Stimulated activated naive CD8-positive, alpha-beta T cell treated with anti-CD3 and anti-CD28 coated beads, Interleukin-15, amount 100 ng/mL, for 72 hours (primary cell): ENCODE measurements around the gene CACNA1A.
A peak's percentile ranks its signal among the peaks of the same experiment; 100 is the strongest.
"Not testable (repeated sequence)": the region's sequence is repeated elsewhere in the genome, so short reads cannot be mapped to it uniquely, and the experiment has no call there.

Experiments used
- ATAC-seq: fragments of 150-1000 bp; cut with Tn5 transposase; 2 replicates; pipeline ENCODE4 v1.10.0; 2021; ENCODE audit warnings: mild to moderate bottlenecking, moderate library complexity
- DNase-seq, 2 donors: peaks; one replicate each; pipeline ENCODE4 v3.0.0; 2021 to 2022
- H3K27ac Mint-ChIP-seq, 2 donors: one replicate each; pipeline ENCODE4 v1.8.0; 2022; ENCODE audit warnings: mild to moderate bottlenecking in 2 of 2, mixed read lengths in 2 of 2, moderate library complexity in 2 of 2
- H3K27me3 Mint-ChIP-seq: one replicate; pipeline ENCODE4 v1.8.0; 2022; ENCODE audit warnings: mixed read lengths
- H3K4me1 Mint-ChIP-seq: one replicate; pipeline ENCODE4 v1.8.0; 2022; ENCODE audit warnings: mild to moderate bottlenecking, mixed read lengths
- H3K4me3 Mint-ChIP-seq, 2 donors: one replicate each; pipeline ENCODE4 v1.8.0; 2022; ENCODE audit warnings: mild to moderate bottlenecking in 2 of 2, mixed read lengths in 2 of 2, moderate library complexity in 1 of 2
- H3K9me3 Mint-ChIP-seq, 2 donors: one replicate each; pipeline ENCODE4 v1.8.0; 2022; ENCODE audit warnings: mixed read lengths in 2 of 2

Gene CACNA1A

GRCh38 chr19:13270514-13271105 lies 235.7 kb downstream of the CACNA1A start:
- DNase-seq (no peak), ATAC-seq (no peak)
- Mint-ChIP-seq H3K27me3 (no peaks in the 10 kb centered on the region), H3K9me3 (no peaks in the 10 kb centered on the region), H3K4me1 (peaks cover 5% of the 10 kb centered on the region), H3K27ac (peak overlapping the region in 1 of 2 donors; percentile 34), H3K4me3 (no peak overlapping the region)

GRCh38 chr19:13269348-13269747 lies 236.9 kb downstream of the CACNA1A start:
- ATAC-seq (no peak), DNase-seq (no peak)
- peaks cover 5% of the 10 kb centered on the region for H3K4me1 Mint-ChIP-seq
- no peak overlapping the region for H3K4me3 Mint-ChIP-seq
- no peaks in the 10 kb centered on the region for H3K9me3 Mint-ChIP-seq
- H3K27ac Mint-ChIP-seq = no peak overlapping the region
- peaks cover 8% of the 10 kb centered on the region for H3K27me3 Mint-ChIP-seq

- no peaks in the 10 kb centered on the region for H3K4me1 Mint-ChIP-seq
- no peaks in the 10 kb centered on the region for H3K9me3 Mint-ChIP-seq
- no peak for DNase-seq
- peaks cover 13% of the 10 kb centered on the region for H3K27me3 Mint-ChIP-seq
- no peak overlapping the region for H3K4me3 Mint-ChIP-seq
- no peak overlapping the region for H3K27ac Mint-ChIP-seq
- ATAC-seq = no peak
Observed at GRCh38 chr19:13267889-13268288, 238.4 kb downstream of the CACNA1A start.

GRCh38 chr19:13267131-13267530 lies 239.1 kb downstream of the CACNA1A start:
- no peak overlapping the region for H3K27ac Mint-ChIP-seq
- ATAC-seq = no peak

GRCh38 chr19:13262450-13262849 lies 243.8 kb downstream of the CACNA1A start:
- Mint-ChIP-seq H3K4me3 (no peak overlapping the region), H3K27ac (no peak overlapping the region), H3K4me1 (peaks cover 19% of the 10 kb centered on the region), H3K27me3 (peaks cover 27% of the 10 kb centered on the region), H3K9me3 (peaks cover 0 to under 1% of the 10 kb centered on the region in 2 donors)
- ATAC-seq (peak; percentile 54), DNase-seq (no peak)

More at GRCh38 chr19:13267131-13267530, 239.1 kb downstream of the CACNA1A start:
- H3K4me1 Mint-ChIP-seq = peaks cover 6% of the 10 kb centered on the region
- H3K9me3 Mint-ChIP-seq = no peaks in the 10 kb centered on the region
- H3K27me3 Mint-ChIP-seq = peaks cover 13% of the 10 kb centered on the region
- no peak for DNase-seq
- H3K4me3 Mint-ChIP-seq = no peak overlapping the region

GRCh38 chr19:13260883-13261653 lies 245.2 kb downstream of the CACNA1A start:
- peak; percentile 95 for ATAC-seq
- peak overlapping the region; percentile 54 to 55 for H3K4me3 Mint-ChIP-seq

GRCh38 chr19:13256918-13257317 lies 249.4 kb downstream of the CACNA1A start:
- Mint-ChIP-seq H3K4me3 (no peak overlapping the region), H3K9me3 (peaks cover 0 to 7% of the 10 kb centered on the region in 2 donors), H3K4me1 (peaks cover 13% of the 10 kb centered on the region), H3K27me3 (peaks cover 36% of the 10 kb centered on the region), H3K27ac (no peak overlapping the region)
- ATAC-seq (no peak), DNase-seq (no peak)

More at GRCh38 chr19:13260883-13261653, 245.2 kb downstream of the CACNA1A start:
- Mint-ChIP-seq H3K4me1 (peaks cover 19% of the 10 kb centered on the region), H3K9me3 (peaks cover 0 to 7% of the 10 kb centered on the region in 2 donors), H3K27ac (peak overlapping the region in 1 of 2 donors; percentile 67), H3K27me3 (peaks cover 41% of the 10 kb centered on the region)
- DNase-seq = peak; percentile 56 to 57

- ATAC-seq, H3K9me3 Mint-ChIP-seq, DNase-seq, H3K4me3 Mint-ChIP-seq, H3K4me1 Mint-ChIP-seq, H3K27ac Mint-ChIP-seq: not testable (repeated sequence)
- peaks cover 36% of the 10 kb centered on the region for H3K27me3 Mint-ChIP-seq
Observed at GRCh38 chr19:13256398-13256797, 249.9 kb downstream of the CACNA1A start.

GRCh38 chr19:13255719-13256059 lies 250.6 kb downstream of the CACNA1A start:
- Mint-ChIP-seq H3K27me3 (peaks cover 36% of the 10 kb centered on the region), H3K9me3 (peaks cover 0 to 7% of the 10 kb centered on the region in 2 donors), H3K27ac (peak overlapping the region in 1 of 2 donors; percentile 61), H3K4me3 (no peak overlapping the region), H3K4me1 (peaks cover 3% of the 10 kb centered on the region)
- DNase-seq (no peak), ATAC-seq (no peak)

GRCh38 chr19:13255041-13255718 lies 251.1 kb downstream of the CACNA1A start:
- H3K4me3 Mint-ChIP-seq = no peak overlapping the region
- no peak overlapping the region for H3K27ac Mint-ChIP-seq
- DNase-seq = no peak
- no peak for ATAC-seq
- H3K27me3 Mint-ChIP-seq = peaks cover 36% of the 10 kb centered on the region
- no peaks in the 10 kb centered on the region for H3K4me1 Mint-ChIP-seq
- peaks cover 0 to 7% of the 10 kb centered on the region in 2 donors for H3K9me3 Mint-ChIP-seq

- H3K27ac Mint-ChIP-seq = peak overlapping the region in 1 of 2 donors; percentile 15
- H3K4me1 Mint-ChIP-seq = peaks cover 5% of the 10 kb centered on the region
- no peak for ATAC-seq
- H3K9me3 Mint-ChIP-seq = peaks cover 0 to 7% of the 10 kb centered on the region in 2 donors
- no peak overlapping the region for H3K4me3 Mint-ChIP-seq
- peaks cover 26% of the 10 kb centered on the region for H3K27me3 Mint-ChIP-seq
- DNase-seq = no peak
Observed at GRCh38 chr19:13252569-13253335, 253.5 kb downstream of the CACNA1A start.

- Mint-ChIP-seq H3K9me3 (no peaks in the 10 kb centered on the region), H3K4me3 (no peak overlapping the region), H3K27me3 (no peaks in the 10 kb centered on the region), H3K27ac (no peak overlapping the region), H3K4me1 (peaks cover 26% of the 10 kb centered on the region)
- DNase-seq (no peak), ATAC-seq (no peak)
Observed at GRCh38 chr19:13244920-13245319, 261.4 kb downstream of the CACNA1A start.

GRCh38 chr19:13241231-13242104 lies 264.8 kb downstream of the CACNA1A start:
- peaks cover 20% of the 10 kb centered on the region for H3K4me1 Mint-ChIP-seq
- peak overlapping the region; percentile 88 to 91 for H3K27ac Mint-ChIP-seq
- ATAC-seq = peak; percentile 90
- no peaks in the 10 kb centered on the region for H3K27me3 Mint-ChIP-seq
- H3K9me3 Mint-ChIP-seq = no peaks in the 10 kb centered on the region
- peak overlapping the region; percentile 76 to 84 for H3K4me3 Mint-ChIP-seq
- DNase-seq = peak; percentile 24 to 67

- H3K4me1 Mint-ChIP-seq = peaks cover 22% of the 10 kb centered on the region
- DNase-seq (no peak), ATAC-seq (peak; percentile 47)
- peaks cover 5 to 8% of the 10 kb centered on the region in 2 donors for H3K9me3 Mint-ChIP-seq
- no peaks in the 10 kb centered on the region for H3K27me3 Mint-ChIP-seq
- H3K4me3 Mint-ChIP-seq = peak overlapping the region; percentile 76 to 84
- H3K27ac Mint-ChIP-seq = peak overlapping the region; percentile 88 to 91
Observed at GRCh38 chr19:13240312-13241022, 265.8 kb downstream of the CACNA1A start.
